Thyroid gland (tissue), 4 donors: ENCODE measurements around the gene DNAH14. TPM values are rescaled to one million over a fixed set of nuclear protein-coding genes. Genes with fewer than 3 reads are reported as not detected.
"Not testable (repeated sequence)": the region's sequence is repeated elsewhere in the genome, so short reads cannot be mapped to it uniquely, and the experiment has no call there.

Experiments
- DNase-seq, 2 donors: peaks; one replicate each; pipeline ENCODE4 v3.0.0-alpha.2; 2019
- H3K27ac ChIP-seq, 3 donors: fragments of 200-600 bp; sonication (generic); 1 replicate in 2 of 3; 2 replicates in 1 of 3; pipeline ENCODE4 v1.5.1; 2016 to 2019; ENCODE audit warnings: mild to moderate bottlenecking in 1 of 3, moderate library complexity in 1 of 3
- H3K27me3 ChIP-seq: fragments of 200-600 bp; sonication (generic); one replicate; pipeline ENCODE4 v1.5.1; 2019
- H3K36me3 ChIP-seq, 2 donors: fragments of 200-600 bp; sonication (generic); one replicate each; pipeline ENCODE4 v1.5.1; 2016 to 2019
- H3K4me1 ChIP-seq, 2 donors: fragments of 200-600 bp; sonication (generic); one replicate each; pipeline ENCODE4 v1.5.1; 2017 to 2019
- H3K4me3 ChIP-seq, 3 donors: fragments of 200-600 bp; sonication (generic); replicated peaks in 1 of 3; 1 replicate in 2 of 3; 2 replicates in 1 of 3; pipeline ENCODE4 v1.5.1; 2016; ENCODE audit warnings: mild to moderate bottlenecking in 1 of 3
- H3K9me3 ChIP-seq: fragments of 200-600 bp; sonication (generic); one replicate; pipeline ENCODE4 v1.5.1; 2017
- POLR2A ChIP-seq, 2 donors: fragments of 450-650 bp; IDR thresholded peaks; one replicate each; pipeline ENCODE4 v1.6.1; 2017; ENCODE audit warnings: antibody characterized with exemption in 2 of 2, mild to moderate bottlenecking in 2 of 2, moderate library complexity in 1 of 2
- WGBS, 2 donors: methylation state at CpG; one replicate each; pipeline ENCODE4 v1.1.5; 2017; 5-methylcytosine and 5-hydroxymethylcytosine counted together
- intact Hi-C: fragments of 100-400 bp; cut with DNase I; formaldehyde crosslinking; loops from one replicate; pipeline ENCODE4 v1.15.1; 2023
- total RNA-seq, 4 donors: library from RNA; depleted of rRNA; stranded (reverse); fragments of >200 nt; gene quantifications; one replicate each; pipeline ENCODE4 v1.2.3, GENCODE V29; 2016
- TF ChIP-seq, protein P1 (sequence below), 6 experiments: fragments of 200-600 bp in 3 of 6; fragments of 450-650 bp in 3 of 6; sonication (generic) in 3 of 6; IDR thresholded peaks; one replicate each; pipeline ENCODE4 v1.5.1; 2016 to 2019; ENCODE audit warnings: antibody characterized with exemption in 6 of 6, mild to moderate bottlenecking in 2 of 6, inconsistent platforms in 1 of 6, moderate library complexity in 1 of 6

DNAH14 gene
- total RNA-seq, 4 donors from 2014 or later, result 60.5 to 75.9 (median 69.2) TPM

DNA sequence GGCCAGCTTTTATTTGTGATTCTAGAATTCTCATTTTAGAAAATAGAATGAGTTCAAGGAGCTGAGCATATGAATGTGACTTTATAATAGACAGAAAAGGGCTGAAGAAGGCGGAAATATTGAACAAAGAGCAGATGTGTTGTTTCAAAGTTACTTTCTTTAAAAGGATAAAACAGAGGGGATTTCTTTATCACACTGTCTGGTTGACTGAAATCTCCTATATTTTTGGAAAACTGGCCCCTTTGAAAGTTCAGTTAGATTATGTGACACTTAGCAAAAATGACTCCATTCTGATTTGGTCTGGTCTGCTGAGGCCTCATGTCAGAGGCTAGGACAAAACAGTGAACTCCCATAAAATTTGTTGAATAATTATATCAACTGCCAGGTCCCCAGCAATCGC lies 46.4 kb upstream of the DNAH14 start:
- no peak overlapping the region for H3K4me3 ChIP-seq
- 95 to 99% methylated on average over 2 of the region's 2 CpGs for WGBS, 2 donors
- no peaks in the 10 kb centered on the region for H3K36me3 ChIP-seq
- peaks cover 3 to 10% of the 10 kb centered on the region in 2 donors for H3K4me1 ChIP-seq
- H3K9me3 ChIP-seq, result no peaks in the 10 kb centered on the region
- no peak for TF ChIP-seq POLR2A (IDR thresholded peaks at IDR 0.05)
- TF ChIP-seq, protein P1, sequence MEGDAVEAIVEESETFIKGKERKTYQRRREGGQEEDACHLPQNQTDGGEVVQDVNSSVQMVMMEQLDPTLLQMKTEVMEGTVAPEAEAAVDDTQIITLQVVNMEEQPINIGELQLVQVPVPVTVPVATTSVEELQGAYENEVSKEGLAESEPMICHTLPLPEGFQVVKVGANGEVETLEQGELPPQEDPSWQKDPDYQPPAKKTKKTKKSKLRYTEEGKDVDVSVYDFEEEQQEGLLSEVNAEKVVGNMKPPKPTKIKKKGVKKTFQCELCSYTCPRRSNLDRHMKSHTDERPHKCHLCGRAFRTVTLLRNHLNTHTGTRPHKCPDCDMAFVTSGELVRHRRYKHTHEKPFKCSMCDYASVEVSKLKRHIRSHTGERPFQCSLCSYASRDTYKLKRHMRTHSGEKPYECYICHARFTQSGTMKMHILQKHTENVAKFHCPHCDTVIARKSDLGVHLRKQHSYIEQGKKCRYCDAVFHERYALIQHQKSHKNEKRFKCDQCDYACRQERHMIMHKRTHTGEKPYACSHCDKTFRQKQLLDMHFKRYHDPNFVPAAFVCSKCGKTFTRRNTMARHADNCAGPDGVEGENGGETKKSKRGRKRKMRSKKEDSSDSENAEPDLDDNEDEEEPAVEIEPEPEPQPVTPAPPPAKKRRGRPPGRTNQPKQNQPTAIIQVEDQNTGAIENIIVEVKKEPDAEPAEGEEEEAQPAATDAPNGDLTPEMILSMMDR (IDR thresholded peaks at IDR 0.05), result no peak
- no peak for DNase-seq
- no peaks in the 10 kb centered on the region for H3K27me3 ChIP-seq
- intact Hi-C loops, result no loop called here
- H3K27ac ChIP-seq, result no peak overlapping the region

DNA sequence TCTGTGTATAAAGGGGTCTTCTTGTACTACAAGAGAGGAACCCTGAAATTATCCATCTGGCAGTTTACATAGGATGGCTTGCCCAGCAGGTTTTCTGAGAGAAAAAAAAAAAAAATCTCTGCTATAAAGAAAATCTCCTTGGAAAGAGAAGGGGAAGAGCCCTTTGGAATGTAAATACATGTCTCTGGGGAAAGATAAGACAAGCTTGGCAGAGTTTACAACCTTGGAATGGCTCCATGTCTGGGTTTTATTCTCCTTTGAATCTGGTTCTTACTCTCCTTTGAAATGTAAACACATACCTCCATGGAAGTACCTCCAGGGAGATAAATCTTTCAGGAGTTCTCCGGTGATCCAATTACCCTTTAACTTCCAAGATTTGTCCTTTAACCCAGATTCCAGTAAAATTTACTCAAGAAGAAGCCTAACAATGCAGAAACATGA lies 45.1 kb upstream of the DNAH14 start:
- no peaks in the 10 kb centered on the region for H3K27me3 ChIP-seq
- no peak overlapping the region for H3K4me3 ChIP-seq
- no peak overlapping the region for H3K27ac ChIP-seq
- H3K36me3 ChIP-seq, result no peaks in the 10 kb centered on the region
- no peaks in the 10 kb centered on the region for H3K9me3 ChIP-seq
- TF ChIP-seq, protein P1 (IDR thresholded peaks at IDR 0.05), result no peak
- no peak for TF ChIP-seq POLR2A (IDR thresholded peaks at IDR 0.05)
- WGBS, 2 donors, result 24 to 33% methylated on average over 1 of the region's 1 CpG
- intact Hi-C loops, result no loop called here
- no peak for DNase-seq
- H3K4me1 ChIP-seq, result peaks cover 3 to 4% of the 10 kb centered on the region in 2 donors

DNA sequence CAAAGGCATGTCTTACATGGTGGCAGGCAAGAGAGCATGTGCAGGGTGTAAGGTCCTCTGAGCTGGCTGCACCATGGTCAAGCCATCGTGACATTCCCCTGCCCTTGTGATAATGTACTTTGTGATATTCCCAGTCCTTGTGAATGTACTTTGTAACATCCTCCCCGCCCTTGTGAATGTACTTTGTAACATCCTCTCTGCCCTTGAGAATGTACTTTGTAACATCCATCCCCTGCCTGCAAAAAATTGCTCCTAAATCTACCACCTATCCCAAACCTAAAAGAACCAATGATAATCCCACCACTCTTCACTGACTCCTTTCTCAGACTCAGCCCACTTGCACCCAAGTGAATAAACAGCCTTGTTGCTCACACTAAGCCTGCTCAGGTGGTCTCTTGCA lies 44.1 kb upstream of the DNAH14 start:
- H3K9me3 ChIP-seq, H3K27me3 ChIP-seq, H3K27ac ChIP-seq, H3K36me3 ChIP-seq, H3K4me1 ChIP-seq, H3K4me3 ChIP-seq, intact Hi-C loops, DNase-seq: not testable (repeated sequence)
- 93 to 96% methylated on average over 2 of the region's 2 CpGs for WGBS, 2 donors

DNA sequence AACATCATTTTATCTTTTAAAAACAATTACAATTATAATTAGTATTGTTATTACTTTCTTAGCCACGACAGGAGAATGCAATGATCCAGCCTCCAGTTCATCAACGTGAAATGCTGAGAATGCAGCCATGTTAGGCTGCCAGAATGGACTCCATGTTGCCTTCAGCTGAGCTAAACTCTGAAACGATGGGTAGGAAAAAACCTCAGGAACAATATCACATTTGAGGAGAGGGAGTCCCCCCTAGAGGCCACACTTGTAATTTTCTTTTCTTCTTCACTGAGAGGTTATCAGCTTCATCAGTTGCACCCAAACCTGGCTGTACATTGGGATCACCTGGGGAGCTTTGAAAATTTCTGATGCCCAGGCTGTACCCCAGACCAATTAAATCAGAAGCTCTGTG lies 34.6 kb upstream of the DNAH14 start:
- no peak for DNase-seq
- TF ChIP-seq, protein P1 (IDR thresholded peaks at IDR 0.05), result peak in 2 of 6 experiments; percentile 6 to 25
- TF ChIP-seq POLR2A (IDR thresholded peaks at IDR 0.05), result no peak
- no peaks in the 10 kb centered on the region for H3K9me3 ChIP-seq
- H3K4me1 ChIP-seq, result no peaks in the 10 kb centered on the region
- intact Hi-C loops, result no loop called here
- no peak overlapping the region for H3K4me3 ChIP-seq
- no peak overlapping the region for H3K27ac ChIP-seq
- 18 to 21% methylated on average over 3 of the region's 3 CpGs for WGBS, 2 donors
- H3K27me3 ChIP-seq, result no peaks in the 10 kb centered on the region
- H3K36me3 ChIP-seq, result no peaks in the 10 kb centered on the region

DNA sequence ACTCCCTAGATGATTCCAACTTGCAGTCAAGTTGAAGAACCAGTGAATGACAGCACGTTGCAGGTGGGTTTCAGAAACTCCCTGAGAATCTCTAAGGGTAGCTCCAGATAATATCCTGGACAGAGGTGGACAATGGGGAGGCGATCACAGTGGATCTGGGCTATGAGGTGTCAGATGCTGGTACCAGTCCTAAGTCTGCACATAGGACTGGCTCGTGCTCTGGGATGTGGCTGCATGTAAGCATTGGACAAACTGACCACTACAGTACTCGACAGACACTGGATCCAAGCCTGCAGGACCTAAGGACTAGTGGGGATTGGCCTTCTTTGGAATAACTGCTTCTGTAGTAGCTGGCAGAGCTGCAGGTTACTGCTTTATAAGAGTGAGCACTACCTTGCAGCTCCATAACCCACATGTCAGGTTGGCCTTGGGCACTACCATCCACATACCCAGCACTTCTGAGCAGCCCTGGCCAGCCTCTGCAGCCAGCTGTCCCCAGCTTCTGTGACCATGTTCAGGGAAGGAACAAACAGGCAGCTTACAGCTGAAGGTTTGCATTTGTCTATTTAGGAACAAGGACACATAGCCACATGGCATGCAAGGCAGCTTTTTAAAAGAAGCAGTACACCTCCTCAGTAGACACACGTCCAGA lies 33.2 kb upstream of the DNAH14 start:
- TF ChIP-seq, protein P1 (IDR thresholded peaks at IDR 0.05), result no peak
- TF ChIP-seq POLR2A (IDR thresholded peaks at IDR 0.05), result no peak
- H3K27ac ChIP-seq, result no peak overlapping the region
- no peak for DNase-seq
- no peaks in the 10 kb centered on the region for H3K9me3 ChIP-seq
- H3K27me3 ChIP-seq, result no peaks in the 10 kb centered on the region
- no peaks in the 10 kb centered on the region for H3K4me1 ChIP-seq
- no peak overlapping the region for H3K4me3 ChIP-seq
- 84 to 86% methylated on average over 5 of the region's 5 CpGs for WGBS, 2 donors
- intact Hi-C loops, result no loop called here
- H3K36me3 ChIP-seq, result no peaks in the 10 kb centered on the region
